GM23338 (cell line): ENCODE data around the gene KIAA1328. TPM values are rescaled to one million over a fixed set of nuclear protein-coding genes. Genes with fewer than 3 reads are reported as not detected.
"Not testable (repeated sequence)": the region's sequence is repeated elsewhere in the genome, so short reads cannot be mapped to it uniquely, and the experiment has no call there.

Source experiments
- ATAC-seq: fragments of 200-7000 bp; cut with Tn5 transposase; 3 replicates; pipeline ENCODE4 v1.9.1; 2020
- DNase-seq: peaks from one replicate; pipeline ENCODE4 v3.0.0-alpha.2; 2015; ENCODE audit warnings: low spot score
- H2AFZ ChIP-seq: fragments of 200-600 bp; sonication (generic); 2 replicates; pipeline ENCODE4 v1.8.0; 2016; ENCODE audit warnings: antibody characterized with exemption, mild to moderate bottlenecking, moderate library complexity
- H3F3A ChIP-seq: fragments of 200-600 bp; sonication (generic); replicated peaks from 2 replicates; pipeline ENCODE4 v1.8.0; 2017; ENCODE audit warnings: antibody characterized with exemption, mixed run types, low read depth
- H3K27ac ChIP-seq: fragments of 200-600 bp; sonication (generic); 2 replicates; pipeline ENCODE4 v1.6.1; 2016; ENCODE audit warnings: low read depth
- H3K27me3 ChIP-seq: fragments of 200-600 bp; sonication (generic); 2 replicates; pipeline ENCODE4 v1.8.0; 2016; ENCODE audit warnings: mild to moderate bottlenecking, mixed run types, moderate library complexity; ENCODE audit not compliant: insufficient read depth
- H3K36me3 ChIP-seq: fragments of 200-600 bp; sonication (generic); 2 replicates; pipeline ENCODE4 v1.8.0; 2016; ENCODE audit warnings: mild to moderate bottlenecking; ENCODE audit not compliant: insufficient read depth
- H3K4me1 ChIP-seq: fragments of 200-600 bp; sonication (generic); 2 replicates; pipeline ENCODE4 v1.8.0; 2016; ENCODE audit warnings: mild to moderate bottlenecking, moderate library complexity; ENCODE audit not compliant: insufficient read depth
- H3K4me2 ChIP-seq: fragments of 200-600 bp; sonication (generic); 2 replicates; pipeline ENCODE4 v1.7.1; 2017; ENCODE audit warnings: mixed run types
- H3K4me3 ChIP-seq: fragments of 200-600 bp; sonication (generic); 2 replicates; pipeline ENCODE4 v1.6.1; 2016; ENCODE audit warnings: mixed run types
- H3K79me2 ChIP-seq: fragments of 200-600 bp; sonication (generic); replicated peaks from 2 replicates; pipeline ENCODE4 v1.8.0; 2017; ENCODE audit warnings: mild to moderate bottlenecking; ENCODE audit not compliant: insufficient read depth
- H3K9me2 ChIP-seq: fragments of 200-600 bp; sonication (generic); 2 replicates; pipeline ENCODE4 v1.8.0; 2017; ENCODE audit not compliant: insufficient read depth
- H4K20me1 ChIP-seq: fragments of 200-600 bp; sonication (generic); replicated peaks from 2 replicates; pipeline ENCODE4 v1.8.0; 2017; ENCODE audit warnings: mild to moderate bottlenecking; ENCODE audit not compliant: insufficient read depth
- H3K27ac Mint-ChIP-seq: 2 replicates; pipeline ENCODE4 v1.8.0; 2020; ENCODE audit warnings: inconsistent platforms, mild to moderate bottlenecking, moderate library complexity, mixed read lengths
- H3K27me3 Mint-ChIP-seq: 3 replicates; pipeline ENCODE4 v1.8.0; 2022; ENCODE audit warnings: low read depth, mild to moderate bottlenecking, moderate library complexity, mixed read lengths, inconsistent platforms; ENCODE audit not compliant: insufficient read depth, poor library complexity
- H3K36me3 Mint-ChIP-seq: 3 replicates; pipeline ENCODE4 v1.8.0; 2021; ENCODE audit warnings: low read depth, mild to moderate bottlenecking, inconsistent platforms, moderate library complexity, mixed read lengths
- H3K4me1 Mint-ChIP-seq: 3 replicates; pipeline ENCODE4 v1.8.0; 2020; ENCODE audit warnings: mild to moderate bottlenecking, inconsistent platforms, mixed read lengths
- H3K4me3 Mint-ChIP-seq: 3 replicates; pipeline ENCODE4 v1.8.0; 2021; ENCODE audit warnings: moderate library complexity, mild to moderate bottlenecking, inconsistent platforms, mixed read lengths
- H3K9me3 Mint-ChIP-seq: 3 replicates; pipeline ENCODE4 v1.8.0; 2020; ENCODE audit warnings: moderate library complexity, mild to moderate bottlenecking, inconsistent platforms, mixed read lengths
- CREB1 ChIP-seq: fragments of 250-450 bp; sonication (Bioruptor Pico); IDR thresholded peaks from 2 replicates; pipeline ENCODE4 v1.5.0; 2020; ENCODE audit warnings: low read depth, mild to moderate bottlenecking, moderate library complexity
- CTCF ChIP-seq, 2 experiments: fragments of 200-600 bp in 1 of 2; sonication (generic) in 1 of 2; conservative IDR thresholded peaks; 2 replicates each; pipeline versions ENCODE4 v1.5.1 to v1.6.1; 2016 to 2017; ENCODE audit warnings: antibody characterized with exemption in 2 of 2, low read depth in 2 of 2, mild to moderate bottlenecking in 2 of 2, moderate library complexity in 1 of 2
- ETS1 ChIP-seq: IDR thresholded peaks from 2 replicates; pipeline ENCODE4 v1.6.1; 2016; ENCODE audit warnings: antibody characterized with exemption
- EZH2 ChIP-seq: fragments of 200-600 bp; sonication (generic); IDR thresholded peaks from one replicate; pipeline ENCODE4 v1.8.0; 2017; ENCODE audit warnings: antibody characterized with exemption, mild to moderate bottlenecking, low read depth; ENCODE audit not compliant: unreplicated experiment
- EZH2phosphoT487 ChIP-seq: fragments of 200-600 bp; sonication (generic); IDR thresholded peaks from one replicate; pipeline ENCODE4 v1.8.1; 2018; ENCODE audit warnings: antibody characterized with exemption; ENCODE audit not compliant: unreplicated experiment
- JUNB ChIP-seq: IDR thresholded peaks from one replicate; pipeline ENCODE4 v1.6.1; 2016; ENCODE audit warnings: antibody characterized with exemption; ENCODE audit not compliant: unreplicated experiment
- NANOG ChIP-seq: IDR thresholded peaks from 2 replicates; pipeline ENCODE4 v1.6.1; 2016; ENCODE audit warnings: antibody characterized with exemption, borderline replicate concordance
- ZNF114 ChIP-seq: fragments of 250-450 bp; sonication (Bioruptor Pico); IDR thresholded peaks from 2 replicates; pipeline ENCODE4 v1.5.0; 2020; ENCODE audit warnings: mild to moderate bottlenecking, moderate library complexity
- ZNF331 ChIP-seq: fragments of 250-450 bp; sonication (Bioruptor Pico); IDR thresholded peaks from 2 replicates; pipeline ENCODE4 v1.5.0; 2020; ENCODE audit warnings: low read depth, mild to moderate bottlenecking, moderate library complexity
- ZNF462 ChIP-seq: fragments of 250-450 bp; sonication (Bioruptor Pico); IDR thresholded peaks from 2 replicates; pipeline ENCODE4 v1.5.0; 2020; ENCODE audit warnings: mild to moderate bottlenecking, moderate library complexity
- polyA plus RNA-seq: library from polyadenylated mRNA; unstranded; fragments of >200 nt; fragmentation: Nextera tagmentation; extraction: Ambion mirVana; gene quantifications from 2 replicates; pipeline ENCODE4 v1.2.1, GENCODE V29; 2016
- total RNA-seq: library from RNA; depleted of rRNA; stranded (reverse); fragments of >200 nt; shearing (Covaris generic); gene quantifications from 2 replicates; pipeline ENCODE4 v1.2.3, GENCODE V29; 2014

The KIAA1328 gene
- total and polyA plus RNA-seq, 2 experiments from 2014 or later: 5.2 to 8.4 TPM

GRCh38 chr18:36872329-36872728 is 43.4 kb downstream of the KIAA1328 start:
- H3K4me1 Mint-ChIP-seq: peaks cover 15% of the 10 kb centered on the region
- no peak overlapping the region for H3K27ac ChIP-seq
- H3K36me3 ChIP-seq: no peaks in the 10 kb centered on the region
- ATAC-seq (no peak), DNase-seq (peak; percentile 41)
- no peak overlapping the region for H2AFZ ChIP-seq
- no peaks in the 10 kb centered on the region for H3K27me3 Mint-ChIP-seq
- peaks cover 19% of the 10 kb centered on the region; the same call in 2 of the 3 replicates for H3K36me3 Mint-ChIP-seq
- H3K27ac Mint-ChIP-seq: no peak overlapping the region; the same call in 1 of the 2 replicates
- H4K20me1 ChIP-seq: no peaks in the 10 kb centered on the region
- H3K27me3 ChIP-seq: no peaks in the 10 kb centered on the region
- TF ChIP-seq EZH2 (no peak), CREB1 (CRISPR knock-in tag) (no peak), ZNF462 (no peak), ETS1 (no peak), CTCF (conservative IDR thresholded peaks at IDR 0.05; ENCODE audit: low read depth in 2 of 2) (no peak), NANOG (no peak), ZNF114 (CRISPR knock-in tag) (no peak), ZNF331 (CRISPR knock-in tag) (no peak), JUNB (no peak), EZH2phosphoT487 (no peak)
- H3K79me2 ChIP-seq: no peaks in the 10 kb centered on the region
- peaks cover 10% of the 10 kb centered on the region; the same call in 2 of the 3 replicates for H3K9me3 Mint-ChIP-seq
- H3K4me3 Mint-ChIP-seq: no peak overlapping the region
- H3K4me1 ChIP-seq: no peaks in the 10 kb centered on the region
- H3K4me2 ChIP-seq: no peak overlapping the region
- no peak overlapping the region for H3K4me3 ChIP-seq
- H3F3A ChIP-seq: no peaks in the 10 kb centered on the region
- H3K9me2 ChIP-seq: no peaks in the 10 kb centered on the region

GRCh38 chr18:36873826-36874225 is 44.9 kb downstream of the KIAA1328 start:
- not testable (repeated sequence) for H3K27me3 ChIP-seq, H3K27ac ChIP-seq, H3K4me2 ChIP-seq, H3K4me3 Mint-ChIP-seq, H3K4me3 ChIP-seq, DNase-seq, H4K20me1 ChIP-seq, H3K27me3 Mint-ChIP-seq, H3K9me2 ChIP-seq, H3K27ac Mint-ChIP-seq, H3K79me2 ChIP-seq, H2AFZ ChIP-seq, ATAC-seq, H3F3A ChIP-seq, H3K36me3 ChIP-seq, H3K9me3 Mint-ChIP-seq, H3K4me1 ChIP-seq
- H3K36me3 Mint-ChIP-seq: peaks cover 19% of the 10 kb centered on the region; the same call in 2 of the 3 replicates
- H3K4me1 Mint-ChIP-seq: peaks cover 15% of the 10 kb centered on the region

GRCh38 chr18:36879796-36880195 is 50.9 kb downstream of the KIAA1328 start:
- not testable (repeated sequence) for H3K27ac ChIP-seq, H3K27me3 ChIP-seq, H2AFZ ChIP-seq, H3K9me2 ChIP-seq, H3K36me3 ChIP-seq, H3K4me3 ChIP-seq, H3K4me1 Mint-ChIP-seq, H3K4me1 ChIP-seq, H3K27ac Mint-ChIP-seq, H3K4me2 ChIP-seq, H3F3A ChIP-seq, H3K4me3 Mint-ChIP-seq, H4K20me1 ChIP-seq, H3K27me3 Mint-ChIP-seq, H3K9me3 Mint-ChIP-seq, H3K36me3 Mint-ChIP-seq, H3K79me2 ChIP-seq, ATAC-seq, DNase-seq
